ENCODE data around the gene AARS2.

AARS2 gene

GRCh38 chr6:44250067-44250717 lies 63.0 kb downstream of the AARS2 start:
- no peak for DNase-seq (ENCODE audit: low read depth in 2 of 2)
